K562 (cell line): ENCODE results near the gene GUCA1A. TPM values are rescaled to one million over a fixed set of nuclear protein-coding genes. Genes with fewer than 3 reads are reported as not detected.

Experiments used
- ATAC-seq: fragments of 200-7000 bp; cut with Tn5 transposase; 3 replicates; pipeline ENCODE4 v1.9.1; 2020; ENCODE audit warnings: moderate library complexity
- BruUV-seq: library from RNA; stranded (reverse); fragments of 400-500 nt; replicated peaks from 2 replicates; lab custom pipeline; 2021; lab: Mats Ljungman, UMichigan
- CTCF ChIA-PET: fragments of 300-600 bp; formaldehyde crosslinking; extraction: SDS; loops from one replicate; lab custom pipeline; 2021; ENCODE audit warnings: low intra/inter-chr PET ratio; lab: Yijun Ruan, JAX
- POLR2A ChIA-PET: fragments of 300-600, 350-650 bp; sonication (Branson Sonifier 250); formaldehyde crosslinking; extraction: SDS; loops from one replicate; lab custom pipeline; 2021; ENCODE audit warnings: antibody characterized with exemption, inconsistent platforms; lab: Yijun Ruan, JAX
- DNase-seq, 4 experiments: peaks; one replicate each; pipeline versions ENCODE4 v3.0.0 to v3.0.0-alpha.2; 2011 to 2018; ENCODE audit warnings: low spot score in 3 of 4, mixed read lengths in 3 of 4; ENCODE audit errors: extremely low read depth in 1 of 4
- FAIRE-seq: peaks from 2 replicates; lab custom pipeline; 2011; peaks lifted over from hg19 to GRCh38; lab: Jason Lieb, UNC
- H2AFZ ChIP-seq: 2 replicates; pipeline ENCODE4 v1.6.0; 2011; ENCODE audit warnings: low read depth, low read length, control low read depth, inconsistent platforms
- H3K27ac ChIP-seq: fragments of 200-600 bp; 3 replicates; pipeline ENCODE4 v1.8.0; 2011; ENCODE audit warnings: low read depth, mild to moderate bottlenecking, control low read depth, inconsistent platforms, low read length, moderate library complexity, mixed read lengths; ENCODE audit errors: extremely low read depth
- H3K27me3 ChIP-seq, 2 experiments: fragments of 300-600 bp in 1 of 2; 2 replicates in 1 of 2; 3 replicates in 1 of 2; pipeline versions ENCODE4 v1.6.0 to v1.8.0; 2011; ENCODE audit warnings: inconsistent platforms in 2 of 2, low read length in 2 of 2, mild to moderate bottlenecking in 1 of 2, mixed read lengths in 1 of 2, moderate library complexity in 1 of 2; ENCODE audit not compliant: control insufficient read depth in 2 of 2, insufficient read depth in 2 of 2
- H3K36me3 ChIP-seq: fragments of 300-600 bp; 3 replicates; pipeline ENCODE4 v1.8.0; 2011; ENCODE audit warnings: mild to moderate bottlenecking, low read length, inconsistent platforms; ENCODE audit not compliant: control insufficient read depth, insufficient read depth
- H3K4me1 ChIP-seq, 2 experiments: fragments of 200-600 bp in 1 of 2; replicated peaks in 1 of 2; 2 replicates in 1 of 2; 3 replicates in 1 of 2; pipeline versions ENCODE4 v1.5.1 to v1.8.0; 2011; ENCODE audit warnings: inconsistent platforms in 2 of 2, low read length in 2 of 2, mild to moderate bottlenecking in 1 of 2, mixed read lengths in 1 of 2, moderate library complexity in 1 of 2; ENCODE audit not compliant: control insufficient read depth in 2 of 2, insufficient read depth in 2 of 2
- H3K4me2 ChIP-seq: 2 replicates; pipeline ENCODE4 v1.6.1; 2011; ENCODE audit warnings: low read length, control low read depth, inconsistent platforms, mixed read lengths; ENCODE audit not compliant: insufficient read depth
- H3K4me3 ChIP-seq: fragments of 200-600 bp; sonication (generic), shearing (Covaris generic); 2 replicates; pipeline ENCODE4 v1.5.1; 2016; ENCODE audit warnings: control low read depth, inconsistent platforms
- H3K79me2 ChIP-seq: fragments of 200-600 bp; 3 replicates; pipeline ENCODE4 v1.8.0; 2011; ENCODE audit warnings: low read length, inconsistent platforms; ENCODE audit not compliant: control insufficient read depth, insufficient read depth
- H3K9ac ChIP-seq, 2 experiments: 2 replicates each; pipeline versions ENCODE4 v1.6.0 to v1.6.1; 2011; ENCODE audit warnings: low read depth in 2 of 2, low read length in 2 of 2, control low read depth in 1 of 2, inconsistent platforms in 1 of 2, mild to moderate bottlenecking in 1 of 2, mixed read lengths in 1 of 2; ENCODE audit not compliant: insufficient read depth in 1 of 2
- H3K9me1 ChIP-seq: one replicate; pipeline ENCODE4 v1.6.0; 2011; ENCODE audit warnings: inconsistent platforms, mild to moderate bottlenecking, low read length, moderate library complexity; ENCODE audit not compliant: control insufficient read depth, insufficient read depth
- H3K9me3 ChIP-seq: replicated peaks from 2 replicates; pipeline ENCODE4 v1.5.1; 2011; ENCODE audit warnings: low read depth, low read length, inconsistent platforms; ENCODE audit not compliant: control insufficient read depth, insufficient read depth
- H4K20me1 ChIP-seq: replicated peaks from 2 replicates; pipeline ENCODE4 v1.6.1; 2011; ENCODE audit warnings: low read length, inconsistent platforms, mixed read lengths; ENCODE audit not compliant: control insufficient read depth, insufficient read depth
- MAZ ChIP-seq, 2 experiments: fragments of 450-650 bp in 1 of 2; sonication (generic) in 1 of 2; formaldehyde crosslinking; IDR thresholded peaks in 1 of 2; conservative IDR thresholded peaks in 1 of 2; 2 replicates each; pipeline versions ENCODE4 v1.4.0 to v1.5.0; 2020; ENCODE audit warnings: mild to moderate bottlenecking in 1 of 2, missing genetic modification reagents in 1 of 2
- MEF2D ChIP-seq: conservative IDR thresholded peaks from 2 replicates; pipeline ENCODE4 v1.6.1; 2016; ENCODE audit warnings: low read depth, missing genetic modification characterization, missing compliant biosample characterization
- MEIS2 ChIP-seq: fragments of 450-650 bp; IDR thresholded peaks from 2 replicates; pipeline ENCODE4 v1.6.1; 2014; ENCODE audit warnings: mild to moderate bottlenecking; ENCODE audit not compliant: partially characterized antibody
- MITF ChIP-seq: IDR thresholded peaks from 2 replicates; pipeline ENCODE4 v1.6.1; 2014; ENCODE audit warnings: antibody characterized with exemption
- NR1H2 ChIP-seq: sonication (generic); formaldehyde crosslinking; IDR thresholded peaks from 2 replicates; pipeline ENCODE4 v1.4.0; 2020; ENCODE audit warnings: mild to moderate bottlenecking, missing genetic modification reagents
- SPI1 ChIP-seq: IDR thresholded peaks from 2 replicates; pipeline ENCODE4 v1.6.1; 2011; ENCODE audit warnings: low read depth, low read length, control low read depth, borderline replicate concordance
- TCF3 ChIP-seq: sonication (generic); formaldehyde crosslinking; IDR thresholded peaks from 2 replicates; pipeline ENCODE4 v1.4.0; 2020; ENCODE audit warnings: mild to moderate bottlenecking, missing genetic modification reagents
- ZNF318 ChIP-seq, 2 experiments: fragments of 450-650 bp; IDR thresholded peaks; 2 replicates each; pipeline ENCODE4 v1.6.1; 2016; ENCODE audit warnings: mild to moderate bottlenecking in 2 of 2, borderline replicate concordance in 1 of 2, low read depth in 1 of 2, moderate library complexity in 1 of 2
- WGBS: fragments of 100-300 bp; shearing (Covaris generic); methylation state at CpG from one replicate; pipeline ENCODE4 v1.1.6; 2016; ENCODE audit warnings: low coverage, mixed read lengths; ENCODE audit not compliant: insufficient coverage; ENCODE audit errors: missing lambda C conversion rate; 5-methylcytosine and 5-hydroxymethylcytosine counted together
- in situ Hi-C: fragments of 300-500 bp; cut with MboI; formaldehyde crosslinking; loops from 4 replicates; pipeline ENCODE4 v1.15.0; 2018; ENCODE audit warnings: inconsistent platforms, mixed read lengths
- intact Hi-C: fragments of 100-400 bp; cut with micrococcal nuclease; formaldehyde crosslinking; loops from 2 replicates; pipeline ENCODE4 v1.14.2; 2022
- polyA plus RNA-seq, 8 experiments: library from polyadenylated mRNA; depleted of rRNA in 4 of 8; stranded (reverse) in 5 of 8; unstranded in 3 of 8; fragments of >200 nt; fragmentation: Nextera tagmentation in 2 of 8; fragmentation: Illumina TruSeq in 1 of 8; extraction: Ambion mirVana in 2 of 8; extraction: Trizol in 1 of 8; gene quantifications; 2 replicates each; pipeline versions ENCODE4 v1.2.1 to v1.2.3, GENCODE V29; 2011 to 2014; ENCODE audit warnings: inconsistent platforms in 1 of 8, missing spikeins in 1 of 8
- total RNA-seq, 7 experiments: library from RNA; depleted of rRNA in 6 of 7; stranded (reverse); fragments of >200 nt in 6 of 7; fragmentation: Illumina TruSeq in 2 of 7; extraction: Trizol in 2 of 7; gene quantifications; 2 replicates each; pipeline versions ENCODE4 v1.2.1 to v1.2.3, GENCODE V29; 2011 to 2021; ENCODE audit warnings: low replicate concordance in 1 of 7

GUCA1A gene
- total and polyA plus RNA-seq, 9 of the 15 experiments (the other 6 are each of a cell fraction or from before 2014, with no cell fraction given) = not detected

- intact Hi-C loops = loop anchor here (2.0 to 10.0 kb wide), 2 partner anchors 15 to 265 kb away; no protein-coding TSS in a partner anchor
- H4K20me1 ChIP-seq = no peaks in the 10 kb centered on the region
- H3K36me3 ChIP-seq = peaks cover 15% of the 10 kb centered on the region; the same call in 2 of the 3 replicates
- peak; percentile 75 to 100 (median 86) for DNase-seq
- no peak overlapping the region for H3K4me3 ChIP-seq
- CTCF ChIA-PET = interaction anchor here (0.6 kb wide), 1 partner anchor 412 kb away, joined by 8 read pairs; no protein-coding TSS in a partner anchor
- H3K9ac ChIP-seq = peak overlapping the region in 1 of 2 experiments; percentile 14; a peak in 1 of 4 replicates
- H3K4me1 ChIP-seq = peaks cover 41 to 57% of the 10 kb centered on the region in 2 experiments
- no peaks in the 10 kb centered on the region for H3K9me1 ChIP-seq
- no TSS peak for BruUV-seq
- H2AFZ ChIP-seq = no peak overlapping the region
- 15% methylated on average over 5 of the region's 5 CpGs for WGBS
- H3K9me3 ChIP-seq = peaks cover 6% of the 10 kb centered on the region
- H3K27ac ChIP-seq = peak overlapping the region; percentile 83
- ATAC-seq = peak; percentile 88
- H3K79me2 ChIP-seq = no peaks in the 10 kb centered on the region
- in situ Hi-C loops = no loop called here
- peak; percentile 99 for FAIRE-seq
- peak overlapping the region; percentile 13; the same call in 1 of the 2 replicates for H3K4me2 ChIP-seq
- H3K27me3 ChIP-seq = no peaks in the 10 kb centered on the region
- POLR2A ChIA-PET = interaction anchor here (0.6 to 1.9 kb wide), 6 partner anchors 16 to 828 kb away, joined by 3 to 7 read pairs (median 4); no protein-coding TSS in a partner anchor
- TF ChIP-seq MEIS2 = peak; percentile 94
- peak in 1 of 2 experiments; percentile 80; a peak in 3 of 4 replicates for TF ChIP-seq MAZ (CRISPR knock-in tag; conservative IDR thresholded peaks at IDR 0.05 in 1 of 2, IDR thresholded peaks at IDR 0.05 in 1 of 2)
- TF ChIP-seq SPI1 = peak; percentile 65
- TF ChIP-seq NR1H2 = 0 out of 2 replicates have a peak, but pooled peaks have one; percentile 81
- TF ChIP-seq MITF = peak; percentile 47
- peak; percentile 99 for TF ChIP-seq TCF3 (CRISPR knock-in tag)
- TF ChIP-seq MEF2D = no peak
- TF ChIP-seq ZNF318 (IDR thresholded peaks at IDR 0.05; ENCODE audit: borderline replicate concordance in 1 of 2, low read depth in 1 of 2) = peak in 1 of 2 experiments; percentile 75; a peak in 2 of 4 replicates
Observed at GRCh38 chr6:42199106-42199981, 26.2 kb downstream of the GUCA1A start.
